HG02884 (cell line): ENCODE measurements around the gene APC2.
"Not testable (repeated sequence)": the region's sequence is repeated elsewhere in the genome, so short reads cannot be mapped to it uniquely, and the experiment has no call there.

Source experiments
- ATAC-seq: cut with Tn5 transposase; IDR thresholded peaks from one replicate; pipeline ENCODE4 v1.9.1; 2021; ENCODE audit warnings: mild to moderate bottlenecking, moderate library complexity; ENCODE audit not compliant: unreplicated experiment

APC2 gene

DNA sequence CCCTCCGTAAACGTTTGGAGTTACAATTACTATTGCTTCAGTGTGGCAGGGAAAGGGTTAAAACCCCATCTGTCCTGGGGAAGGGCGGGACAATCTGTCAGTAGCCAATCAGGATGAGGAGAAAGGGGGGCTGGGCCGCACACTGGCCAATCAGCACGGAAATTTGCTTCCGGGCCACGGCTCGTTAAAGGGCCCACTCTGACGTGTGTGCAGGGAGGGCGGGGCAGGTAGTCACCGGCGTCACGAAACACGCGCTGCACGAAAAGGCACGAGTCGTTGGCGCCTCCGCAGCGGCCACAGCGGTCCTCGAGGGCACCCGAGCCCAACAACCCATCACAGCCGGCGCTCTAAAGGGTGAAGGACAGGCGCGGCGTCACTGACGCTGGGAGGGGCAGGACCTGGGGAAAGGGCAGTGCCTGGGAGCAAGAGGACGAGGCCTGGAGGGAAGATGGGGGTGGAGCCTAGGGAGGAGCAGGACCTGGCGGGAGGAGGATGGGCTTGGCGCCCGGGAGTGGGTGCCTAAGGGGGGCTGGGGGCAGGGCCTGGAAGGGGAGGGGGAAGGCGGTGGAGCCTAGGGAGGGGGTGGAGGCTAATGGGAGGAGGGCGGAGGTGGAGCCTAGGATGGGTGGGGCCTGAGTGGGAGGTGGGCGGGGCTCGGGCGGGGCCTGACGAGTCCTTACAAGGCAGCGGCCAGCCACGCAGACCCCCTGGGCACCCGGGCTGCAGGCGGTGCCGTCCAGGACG lies 58.0 kb downstream of the APC2 start:
- no peak for ATAC-seq

DNA sequence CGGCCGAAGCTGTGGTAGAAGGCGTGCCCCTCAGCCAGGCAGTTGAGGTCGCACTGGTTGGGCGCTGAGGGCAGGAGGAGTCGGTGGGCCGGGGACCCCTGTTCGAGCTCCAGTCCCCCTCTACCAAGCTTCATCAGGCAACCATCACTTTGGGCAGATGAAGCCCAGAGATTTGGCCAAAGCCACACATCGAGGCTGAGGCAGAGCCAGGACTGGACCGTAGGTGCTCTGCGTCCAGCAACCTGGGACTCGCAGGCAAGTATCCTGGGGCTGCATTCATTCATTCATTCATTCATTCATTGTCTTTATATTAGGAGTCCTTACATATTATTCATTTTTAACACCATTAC lies 58.6 kb downstream of the APC2 start:
- no peak for ATAC-seq

DNA sequence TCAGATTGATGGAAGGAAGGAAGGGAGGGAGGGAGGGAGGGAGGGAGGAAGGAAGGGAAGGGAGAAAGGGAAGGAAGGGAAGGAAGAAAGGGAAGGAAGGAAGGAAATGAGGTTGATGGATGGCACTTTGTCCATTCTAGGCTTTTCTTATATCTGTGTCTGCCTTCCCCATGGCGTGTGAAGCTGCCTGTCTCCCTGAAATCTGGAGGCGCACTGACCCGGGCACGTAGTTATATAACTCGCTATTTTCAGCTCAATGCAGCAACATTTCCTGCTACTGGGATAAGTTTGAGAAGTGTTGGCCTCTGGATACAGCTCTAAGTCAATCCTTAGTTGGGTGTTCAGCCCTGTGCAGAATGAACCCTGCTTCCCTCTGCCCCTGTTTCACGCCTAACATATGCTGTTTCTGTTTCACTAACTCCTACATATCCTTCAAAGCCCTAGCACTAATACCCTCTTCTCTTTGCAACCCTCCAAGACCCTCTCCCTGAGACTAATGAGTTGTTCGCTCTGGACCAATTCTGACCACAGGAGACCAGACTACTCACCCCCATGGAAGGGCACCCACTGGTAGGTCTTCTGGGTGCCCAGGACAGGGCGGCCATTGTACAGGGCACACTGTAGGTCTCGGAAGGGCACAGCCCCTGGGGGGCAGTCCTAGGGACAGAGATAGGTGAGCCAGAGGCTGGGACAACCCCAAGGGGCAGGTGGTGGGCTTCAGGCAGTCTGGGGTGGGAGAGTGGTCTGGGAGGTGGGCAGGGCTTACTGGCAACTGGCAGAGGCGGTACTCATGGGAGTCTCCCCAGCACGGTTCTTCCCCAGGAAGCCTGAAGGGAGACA lies 59.9 kb downstream of the APC2 start:
- ATAC-seq: no peak

DNA sequence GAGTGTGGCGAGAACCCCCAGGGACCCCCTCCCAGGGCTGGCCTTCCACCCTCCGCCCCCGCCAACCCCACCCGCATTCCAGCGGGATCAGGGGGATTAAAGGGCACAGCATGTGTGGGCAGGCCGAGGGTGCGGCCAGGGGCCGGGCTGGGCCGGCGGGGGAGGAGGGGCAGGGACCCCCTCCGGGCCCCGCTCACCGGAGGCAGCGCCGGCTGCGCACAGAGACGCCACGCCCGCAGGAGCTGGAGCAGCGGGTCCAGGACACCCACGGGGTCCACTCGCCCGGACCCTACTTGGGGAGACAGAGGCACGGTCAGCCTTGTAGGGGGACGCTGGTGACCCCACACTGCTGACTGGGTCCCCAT lies 60.5 kb downstream of the APC2 start:
- ATAC-seq: no peak

DNA sequence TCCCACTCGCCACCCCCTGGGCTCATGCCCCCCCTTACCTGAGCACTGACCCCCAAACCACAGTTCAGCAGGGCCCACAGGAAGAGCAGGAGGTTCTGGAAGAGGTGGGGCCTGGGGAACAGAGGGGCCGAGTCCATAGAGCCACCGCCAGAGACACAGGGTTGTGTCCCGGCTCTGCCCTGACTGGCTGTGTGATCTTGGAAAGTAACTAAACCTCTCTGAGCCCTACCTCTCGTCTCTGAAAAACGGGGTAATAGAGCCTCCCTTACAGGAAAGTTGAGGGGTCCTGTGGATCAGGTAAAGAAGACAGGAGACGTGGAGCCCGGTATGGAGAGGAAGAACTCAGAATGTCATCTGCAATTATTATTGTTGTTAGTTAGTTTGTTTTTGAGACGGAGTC lies 60.9 kb downstream of the APC2 start:
- no peak for ATAC-seq

DNA sequence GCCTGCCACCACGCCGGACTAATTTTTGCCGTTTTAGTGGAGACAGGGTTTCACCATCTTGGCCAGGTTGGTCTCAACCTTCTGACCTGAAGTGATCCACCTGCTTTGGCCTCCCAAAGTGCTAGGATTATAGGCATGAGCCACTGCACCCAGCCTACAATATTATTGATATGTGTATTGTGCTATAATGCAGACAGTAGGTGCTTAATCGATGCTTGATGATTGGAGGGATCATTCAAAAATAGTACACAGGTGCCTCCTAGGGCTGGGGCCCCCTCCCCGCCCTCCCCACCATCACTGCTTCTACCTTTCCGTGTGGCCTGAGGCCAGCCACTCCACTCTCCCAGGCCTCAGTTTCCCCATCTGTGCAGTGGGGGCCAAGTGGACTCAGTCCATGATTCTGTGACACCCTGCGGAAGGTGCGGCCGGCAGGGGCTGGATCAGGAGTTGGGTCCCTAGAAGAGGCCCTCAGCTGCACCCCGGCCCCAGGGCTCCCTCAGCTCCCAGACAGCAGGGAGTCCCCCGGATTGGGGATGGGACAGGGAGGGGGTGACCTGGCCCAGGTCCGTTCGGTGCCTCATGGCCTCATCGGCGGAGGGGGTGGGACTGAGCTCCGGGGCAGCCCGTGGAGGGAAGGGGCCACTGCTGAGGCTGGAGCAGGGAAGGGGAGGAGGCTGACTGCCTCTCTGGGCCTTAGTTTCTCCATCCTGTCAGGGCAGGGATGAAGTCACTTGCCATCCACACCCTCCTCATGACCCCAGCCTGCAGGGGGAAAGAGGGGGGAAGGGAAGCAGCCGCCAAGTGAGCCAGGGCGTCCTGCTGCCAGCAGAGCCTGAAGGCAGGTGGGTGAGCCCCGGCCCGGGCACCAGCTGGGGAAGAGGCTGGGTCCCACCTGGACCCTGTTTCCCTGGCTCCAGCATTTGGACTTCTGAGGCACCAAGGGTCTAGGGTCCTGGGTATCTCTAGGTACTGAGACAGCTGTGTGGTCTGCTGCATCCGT lies 61.7 kb downstream of the APC2 start:
- no peak for ATAC-seq

DNA sequence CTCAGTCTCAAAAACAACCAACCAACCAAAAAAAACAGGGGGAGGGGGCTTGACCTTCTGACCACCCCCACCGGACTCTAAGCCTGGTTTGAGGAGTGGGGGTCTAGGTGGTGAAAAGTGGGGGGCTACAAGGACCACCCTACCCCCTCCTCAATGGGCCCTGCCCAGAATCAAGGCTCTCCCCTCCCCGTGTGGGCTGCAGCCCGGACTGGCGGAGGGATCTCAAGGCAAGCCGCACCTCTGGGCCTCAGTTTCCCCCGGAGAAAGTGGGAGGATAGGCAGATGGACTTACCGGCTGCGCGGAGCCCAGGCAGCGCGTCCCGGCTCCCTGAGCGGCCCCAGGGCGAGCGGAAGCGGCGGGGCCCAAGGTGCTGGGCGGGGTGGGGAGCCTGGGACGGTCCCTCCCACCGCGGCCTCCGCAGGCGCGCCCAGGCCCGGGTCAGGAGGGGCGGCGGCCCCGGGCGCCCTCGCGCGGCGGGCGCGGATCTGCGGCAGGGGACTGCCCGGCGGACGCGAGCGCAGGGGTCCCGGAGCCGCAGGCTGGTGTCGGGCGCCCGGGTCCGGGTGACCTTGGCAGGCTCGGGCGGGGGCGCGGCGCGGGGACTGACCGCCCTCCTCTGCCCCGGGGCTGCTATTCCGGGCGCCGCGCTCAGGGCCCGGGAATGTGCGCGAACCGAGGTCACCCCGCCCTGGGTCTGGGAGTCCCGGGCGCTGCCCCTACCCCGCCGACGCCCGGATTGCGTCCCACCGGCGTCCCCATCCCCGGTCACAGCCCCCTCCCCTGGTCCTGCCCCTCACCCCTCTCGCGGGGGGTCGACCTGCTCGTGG lies 63.0 kb downstream of the APC2 start, which contains the start of gene ADAMTSL5:
Gene ADAMTSL5 (minus strand): TSS at position 349 of the 828 bp plus-strand sequence. CDS start 2,076 bp downstream, outside the sequence.
- no peak for ATAC-seq

DNA sequence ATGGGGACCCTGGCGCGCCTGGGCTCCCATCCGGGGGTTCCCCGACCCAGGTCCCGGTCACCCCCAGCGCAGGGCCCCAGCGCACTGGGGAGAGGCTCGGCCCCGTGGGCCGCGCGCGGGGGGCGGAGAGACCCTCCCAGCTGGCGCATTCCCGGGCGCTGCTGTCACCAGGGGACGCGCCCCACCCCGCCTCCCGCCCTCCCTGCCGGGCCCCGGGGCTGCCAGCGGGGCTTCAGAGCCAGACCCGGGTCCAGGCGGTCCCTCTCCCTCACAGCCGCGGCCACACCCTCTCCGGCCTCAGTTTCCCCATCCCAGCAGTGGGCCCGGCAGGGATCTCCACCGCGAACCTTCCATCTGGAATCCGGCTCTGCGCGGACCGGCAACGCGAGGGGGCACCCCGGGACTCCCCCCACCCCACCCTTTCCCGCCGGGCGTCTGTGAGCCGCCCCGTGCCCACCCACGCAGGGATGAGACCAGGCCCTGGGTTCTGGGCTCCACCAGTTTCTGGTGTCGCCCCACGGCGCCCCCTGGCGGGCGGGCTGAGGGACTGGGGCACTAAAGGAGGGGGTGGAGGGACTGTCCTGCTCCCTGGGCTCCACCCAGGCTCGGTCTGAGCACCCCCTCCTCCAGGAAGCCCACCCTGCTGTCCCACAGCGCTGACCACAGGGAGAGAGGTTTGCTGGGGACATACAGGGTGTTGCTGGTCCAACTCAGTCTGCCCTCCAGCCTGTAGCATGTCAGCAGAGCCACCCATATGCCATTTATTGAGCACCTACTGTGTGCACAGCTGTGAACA lies 63.8 kb downstream of the APC2 start:
- no peak for ATAC-seq

DNA sequence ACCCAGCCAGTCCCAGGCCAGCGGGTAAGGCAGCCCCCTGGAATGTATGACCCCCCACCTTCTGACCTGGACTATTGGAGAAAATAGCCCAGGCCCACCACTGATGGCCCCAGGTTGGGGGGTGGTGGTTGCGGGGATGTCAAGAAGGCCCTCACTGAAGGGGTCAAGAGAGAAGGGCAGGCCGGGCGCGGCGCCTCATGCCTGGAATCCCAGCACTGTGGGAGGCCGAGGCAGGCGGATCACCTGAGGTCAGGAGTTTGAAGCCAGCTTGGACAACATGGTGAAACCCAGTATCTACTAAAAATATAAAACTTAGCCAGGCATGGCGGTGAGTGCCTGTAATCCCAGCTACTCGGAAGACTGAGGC lies 64.4 kb downstream of the APC2 start:
- no peak for ATAC-seq

DNA sequence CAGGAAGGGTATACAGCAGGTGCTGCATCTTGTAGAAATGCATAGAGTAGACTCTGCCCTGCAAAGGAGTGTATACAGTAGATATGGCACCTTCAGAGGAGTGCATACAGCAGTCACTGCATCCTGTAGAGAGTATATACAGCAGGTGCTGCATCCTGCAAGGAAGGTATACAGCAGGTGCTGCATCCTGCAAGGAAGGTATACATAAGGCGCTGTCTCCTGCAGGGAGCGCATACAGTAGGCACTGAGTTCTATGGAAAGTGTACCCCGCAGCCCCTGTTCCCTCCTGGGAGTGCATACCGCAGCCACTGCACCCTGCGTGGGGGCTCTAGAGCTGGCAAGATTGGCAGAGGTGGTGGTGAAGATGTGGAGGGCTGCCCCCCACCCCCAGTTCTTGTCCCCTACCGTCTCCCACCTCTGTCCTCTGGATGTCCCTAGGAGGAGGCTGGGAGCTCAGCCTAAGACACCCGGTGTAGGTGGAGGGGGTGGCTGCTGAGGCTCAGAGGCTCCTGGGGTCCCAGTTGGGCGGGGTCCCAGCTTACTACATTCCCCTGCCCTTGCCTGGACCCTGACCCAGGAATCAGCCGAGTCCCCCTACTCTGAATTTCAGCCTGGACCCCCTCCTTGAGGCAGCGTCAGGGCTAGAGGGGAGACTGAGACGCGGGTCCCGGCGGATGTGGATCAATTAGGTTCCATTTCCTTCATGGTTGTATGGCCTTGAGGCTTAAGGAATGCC lies 65.2 kb downstream of the APC2 start:
- no peak for ATAC-seq

DNA sequence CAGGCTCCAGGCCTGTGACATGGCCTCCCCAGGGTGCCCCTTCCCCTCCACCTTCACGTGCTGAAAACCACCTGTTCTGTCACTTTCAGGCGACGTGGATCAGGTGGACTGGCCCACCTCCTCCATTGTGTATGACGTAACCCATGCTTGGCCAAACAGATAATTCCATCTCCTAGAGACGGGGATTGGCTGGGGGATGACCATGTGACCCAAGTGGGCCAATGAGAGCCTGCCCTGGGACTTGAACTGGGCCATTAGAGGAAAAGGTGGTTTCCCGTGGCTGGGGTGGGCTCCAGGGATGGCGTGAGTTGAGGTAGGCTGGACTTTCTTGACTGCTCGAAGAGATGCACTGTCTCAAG lies 66.5 kb downstream of the APC2 start:
- ATAC-seq: no peak

DNA sequence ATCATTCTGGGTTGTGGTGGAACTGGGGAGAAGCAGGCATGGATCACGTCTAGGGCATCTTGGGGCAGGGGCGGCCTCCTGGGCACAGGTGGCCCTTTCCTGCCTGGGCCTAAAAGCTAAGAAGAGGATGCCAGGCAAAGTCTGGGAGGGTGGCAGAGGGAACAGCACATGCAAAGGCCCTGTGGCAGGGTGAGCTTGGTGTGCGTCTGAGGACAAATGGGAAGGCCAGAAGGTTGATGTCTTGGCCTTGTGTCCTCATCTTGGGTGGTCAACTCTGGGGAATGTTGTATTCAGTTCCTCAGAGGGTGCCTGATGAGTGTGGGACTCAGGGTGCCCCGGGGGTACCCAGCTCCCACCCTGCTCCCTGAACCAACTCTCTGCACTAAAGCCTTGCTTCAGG lies 68.5 kb downstream of the APC2 start:
- no peak for ATAC-seq

DNA sequence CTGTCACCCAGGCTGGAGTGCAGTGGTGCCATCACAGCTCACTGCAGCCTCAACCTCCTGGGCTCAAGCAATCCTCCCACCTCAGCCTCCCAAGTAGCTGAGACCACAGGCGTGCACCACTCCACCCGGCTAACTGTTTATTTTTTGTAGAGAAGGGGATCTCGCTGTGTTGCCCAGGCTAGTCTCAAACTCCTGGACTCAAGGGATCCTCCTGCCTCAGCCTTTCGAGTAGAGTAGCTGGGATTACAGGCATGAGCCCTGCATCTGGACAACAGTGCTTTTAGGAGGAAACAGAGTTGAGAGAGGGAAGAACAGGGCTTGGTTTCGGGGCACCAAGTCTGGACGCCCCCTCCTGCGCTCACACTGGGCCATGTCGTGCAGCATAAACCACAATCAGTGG lies 69.9 kb downstream of the APC2 start:
- not testable (repeated sequence) for ATAC-seq

DNA sequence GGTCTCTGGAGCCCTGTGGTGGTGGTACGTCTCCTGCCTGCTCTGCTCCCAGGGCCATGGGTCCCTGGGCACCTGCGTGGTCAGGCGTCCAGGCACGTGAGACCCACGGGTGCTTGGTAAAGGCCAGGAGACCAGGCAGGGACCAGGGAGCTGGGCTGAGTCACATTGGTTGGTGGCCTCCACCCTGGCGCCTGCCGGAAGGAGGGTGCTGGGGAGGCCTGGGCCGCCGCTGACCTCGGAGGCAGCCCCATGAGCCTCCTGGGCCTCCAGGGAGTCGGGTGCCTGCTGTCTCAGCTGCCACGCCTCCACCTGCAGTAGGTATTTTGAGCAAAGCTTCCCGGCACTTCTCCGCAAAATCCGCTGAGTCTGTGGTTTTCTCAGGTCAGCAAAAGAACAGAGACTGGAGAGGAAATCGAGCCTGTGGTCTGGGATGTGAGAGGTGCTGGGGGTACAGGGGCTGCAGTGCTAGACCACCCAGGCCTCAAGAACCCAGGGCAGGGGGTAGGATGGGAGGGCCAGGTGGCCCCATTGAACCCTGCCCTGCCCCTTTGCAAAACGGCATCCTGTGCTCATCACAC lies 70.4 kb downstream of the APC2 start:
- ATAC-seq: no peak

DNA sequence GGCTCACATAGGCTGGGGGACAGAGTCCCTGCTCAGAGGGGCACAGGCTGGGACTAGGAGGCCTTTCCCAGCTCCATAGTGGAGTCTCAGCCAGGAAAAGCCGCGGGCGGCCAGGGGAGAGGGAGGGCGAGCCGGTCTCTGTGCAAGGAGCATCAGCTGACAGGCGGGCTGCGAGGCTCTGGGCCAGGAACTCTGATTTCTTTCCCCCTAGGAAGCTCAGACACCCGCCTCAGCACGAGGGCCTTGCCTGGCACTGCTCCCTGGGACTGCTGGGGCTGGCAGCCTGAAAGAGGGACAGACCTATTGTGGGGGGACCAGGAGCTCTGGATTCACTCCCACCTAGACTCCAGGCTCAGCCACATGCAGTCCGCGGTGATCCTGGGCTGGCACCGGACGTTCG lies 71.7 kb downstream of the APC2 start:
- no peak for ATAC-seq

DNA sequence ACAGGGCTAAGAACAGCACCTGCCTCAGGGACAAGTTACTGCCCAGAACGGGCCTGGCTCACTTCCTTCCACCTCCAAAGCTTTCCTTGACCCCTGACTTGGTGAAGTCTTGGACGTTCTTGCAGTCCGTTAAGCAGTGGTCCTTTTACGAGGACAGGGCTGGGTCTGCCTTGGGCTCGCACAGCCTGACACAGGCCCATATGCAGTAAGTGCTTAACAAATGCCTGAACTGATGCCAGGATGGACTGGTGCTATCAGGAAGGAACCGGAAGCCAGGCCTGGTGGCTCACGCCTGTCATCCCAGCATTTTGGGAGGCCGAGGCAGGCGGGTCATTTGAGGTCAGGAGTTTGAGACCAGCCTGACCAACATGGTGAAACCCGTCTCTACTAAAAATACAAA lies 72.1 kb downstream of the APC2 start:
- ATAC-seq: no peak

DNA sequence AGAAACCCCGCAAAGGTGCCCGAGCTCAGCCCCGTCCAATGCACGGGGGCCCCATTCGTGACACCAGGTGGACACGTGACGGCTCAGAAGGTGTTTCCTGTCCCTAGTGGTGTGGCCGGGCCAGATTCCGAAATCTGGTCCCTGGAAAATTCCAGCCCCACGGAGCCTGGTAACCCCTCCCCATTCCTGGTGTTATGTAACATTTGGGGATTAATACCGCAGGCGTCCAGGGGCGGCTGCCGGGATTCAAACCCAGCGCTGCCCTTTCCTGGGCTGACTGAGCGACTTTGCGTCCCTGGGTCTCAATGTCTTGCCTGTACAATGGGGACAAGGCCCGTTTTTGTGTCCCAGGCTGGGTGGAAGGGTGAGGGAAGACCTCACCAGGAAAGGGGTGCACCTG lies 72.9 kb downstream of the APC2 start:
- no peak for ATAC-seq
